ENCODE results near the gene ZC3H7B.

DNA sequence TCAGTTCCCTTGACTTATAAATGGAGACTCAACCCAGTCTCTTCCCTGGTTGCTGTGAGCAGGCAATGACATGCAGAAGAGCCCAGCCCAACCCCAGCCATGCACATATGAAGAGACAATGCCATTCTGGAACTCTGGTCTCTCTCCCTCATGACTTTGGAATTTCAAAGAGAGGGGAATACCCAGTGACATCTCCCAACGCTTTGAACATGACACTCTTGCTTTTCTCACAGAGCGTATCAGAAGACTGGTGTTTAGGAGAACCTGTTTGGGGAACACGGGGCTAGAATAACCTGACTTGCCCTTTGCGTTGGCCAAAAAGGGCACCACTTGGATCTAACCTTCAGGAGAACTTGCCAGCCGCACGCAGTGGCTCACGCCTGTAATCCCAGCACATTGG is 28.2 kb upstream of the ZC3H7B start:
- TF ChIP-seq, protein P1, sequence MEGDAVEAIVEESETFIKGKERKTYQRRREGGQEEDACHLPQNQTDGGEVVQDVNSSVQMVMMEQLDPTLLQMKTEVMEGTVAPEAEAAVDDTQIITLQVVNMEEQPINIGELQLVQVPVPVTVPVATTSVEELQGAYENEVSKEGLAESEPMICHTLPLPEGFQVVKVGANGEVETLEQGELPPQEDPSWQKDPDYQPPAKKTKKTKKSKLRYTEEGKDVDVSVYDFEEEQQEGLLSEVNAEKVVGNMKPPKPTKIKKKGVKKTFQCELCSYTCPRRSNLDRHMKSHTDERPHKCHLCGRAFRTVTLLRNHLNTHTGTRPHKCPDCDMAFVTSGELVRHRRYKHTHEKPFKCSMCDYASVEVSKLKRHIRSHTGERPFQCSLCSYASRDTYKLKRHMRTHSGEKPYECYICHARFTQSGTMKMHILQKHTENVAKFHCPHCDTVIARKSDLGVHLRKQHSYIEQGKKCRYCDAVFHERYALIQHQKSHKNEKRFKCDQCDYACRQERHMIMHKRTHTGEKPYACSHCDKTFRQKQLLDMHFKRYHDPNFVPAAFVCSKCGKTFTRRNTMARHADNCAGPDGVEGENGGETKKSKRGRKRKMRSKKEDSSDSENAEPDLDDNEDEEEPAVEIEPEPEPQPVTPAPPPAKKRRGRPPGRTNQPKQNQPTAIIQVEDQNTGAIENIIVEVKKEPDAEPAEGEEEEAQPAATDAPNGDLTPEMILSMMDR (IDR thresholded peaks at IDR 0.05; ENCODE audit: insufficient read depth, low read depth, low read length), result no peak
- TF ChIP-seq EZH2 (IDR thresholded peaks at IDR 0.05; ENCODE audit: insufficient read depth, low read length), result no peak
